GM23338 (cell line): ENCODE data around the gene CDKN2A. TPM values are rescaled to one million over a fixed set of nuclear protein-coding genes. Genes with fewer than 3 reads are reported as not detected.

Experiments used
- ATAC-seq: fragments of 200-7000 bp; cut with Tn5 transposase; 3 replicates; pipeline ENCODE4 v1.9.1; 2020
- DNase-seq: peaks from one replicate; pipeline ENCODE4 v3.0.0-alpha.2; 2015; ENCODE audit warnings: low spot score
- H2AFZ ChIP-seq: fragments of 200-600 bp; sonication (generic); 2 replicates; pipeline ENCODE4 v1.8.0; 2016; ENCODE audit warnings: antibody characterized with exemption, mild to moderate bottlenecking, moderate library complexity
- H3F3A ChIP-seq: fragments of 200-600 bp; sonication (generic); replicated peaks from 2 replicates; pipeline ENCODE4 v1.8.0; 2017; ENCODE audit warnings: antibody characterized with exemption, mixed run types, low read depth
- H3K27ac ChIP-seq: fragments of 200-600 bp; sonication (generic); 2 replicates; pipeline ENCODE4 v1.6.1; 2016; ENCODE audit warnings: low read depth
- H3K27me3 ChIP-seq: fragments of 200-600 bp; sonication (generic); 2 replicates; pipeline ENCODE4 v1.8.0; 2016; ENCODE audit warnings: mild to moderate bottlenecking, mixed run types, moderate library complexity; ENCODE audit not compliant: insufficient read depth
- H3K36me3 ChIP-seq: fragments of 200-600 bp; sonication (generic); 2 replicates; pipeline ENCODE4 v1.8.0; 2016; ENCODE audit warnings: mild to moderate bottlenecking; ENCODE audit not compliant: insufficient read depth
- H3K4me1 ChIP-seq: fragments of 200-600 bp; sonication (generic); 2 replicates; pipeline ENCODE4 v1.8.0; 2016; ENCODE audit warnings: mild to moderate bottlenecking, moderate library complexity; ENCODE audit not compliant: insufficient read depth
- H3K4me2 ChIP-seq: fragments of 200-600 bp; sonication (generic); 2 replicates; pipeline ENCODE4 v1.7.1; 2017; ENCODE audit warnings: mixed run types
- H3K4me3 ChIP-seq: fragments of 200-600 bp; sonication (generic); 2 replicates; pipeline ENCODE4 v1.6.1; 2016; ENCODE audit warnings: mixed run types
- H3K79me2 ChIP-seq: fragments of 200-600 bp; sonication (generic); replicated peaks from 2 replicates; pipeline ENCODE4 v1.8.0; 2017; ENCODE audit warnings: mild to moderate bottlenecking; ENCODE audit not compliant: insufficient read depth
- H3K9me2 ChIP-seq: fragments of 200-600 bp; sonication (generic); 2 replicates; pipeline ENCODE4 v1.8.0; 2017; ENCODE audit not compliant: insufficient read depth
- H4K20me1 ChIP-seq: fragments of 200-600 bp; sonication (generic); replicated peaks from 2 replicates; pipeline ENCODE4 v1.8.0; 2017; ENCODE audit warnings: mild to moderate bottlenecking; ENCODE audit not compliant: insufficient read depth
- H3K27ac Mint-ChIP-seq: 2 replicates; pipeline ENCODE4 v1.8.0; 2020; ENCODE audit warnings: inconsistent platforms, mild to moderate bottlenecking, moderate library complexity, mixed read lengths
- H3K27me3 Mint-ChIP-seq: 3 replicates; pipeline ENCODE4 v1.8.0; 2022; ENCODE audit warnings: low read depth, mild to moderate bottlenecking, moderate library complexity, mixed read lengths, inconsistent platforms; ENCODE audit not compliant: insufficient read depth, poor library complexity
- H3K36me3 Mint-ChIP-seq: 3 replicates; pipeline ENCODE4 v1.8.0; 2021; ENCODE audit warnings: low read depth, mild to moderate bottlenecking, inconsistent platforms, moderate library complexity, mixed read lengths
- H3K4me1 Mint-ChIP-seq: 3 replicates; pipeline ENCODE4 v1.8.0; 2020; ENCODE audit warnings: mild to moderate bottlenecking, inconsistent platforms, mixed read lengths
- H3K4me3 Mint-ChIP-seq: 3 replicates; pipeline ENCODE4 v1.8.0; 2021; ENCODE audit warnings: moderate library complexity, mild to moderate bottlenecking, inconsistent platforms, mixed read lengths
- H3K9me3 Mint-ChIP-seq: 3 replicates; pipeline ENCODE4 v1.8.0; 2020; ENCODE audit warnings: moderate library complexity, mild to moderate bottlenecking, inconsistent platforms, mixed read lengths
- CREB1 ChIP-seq: fragments of 250-450 bp; sonication (Bioruptor Pico); IDR thresholded peaks from 2 replicates; pipeline ENCODE4 v1.5.0; 2020; ENCODE audit warnings: low read depth, mild to moderate bottlenecking, moderate library complexity
- ETS1 ChIP-seq: IDR thresholded peaks from 2 replicates; pipeline ENCODE4 v1.6.1; 2016; ENCODE audit warnings: antibody characterized with exemption
- EZH2 ChIP-seq: fragments of 200-600 bp; sonication (generic); IDR thresholded peaks from one replicate; pipeline ENCODE4 v1.8.0; 2017; ENCODE audit warnings: antibody characterized with exemption, mild to moderate bottlenecking, low read depth; ENCODE audit not compliant: unreplicated experiment
- EZH2phosphoT487 ChIP-seq: fragments of 200-600 bp; sonication (generic); IDR thresholded peaks from one replicate; pipeline ENCODE4 v1.8.1; 2018; ENCODE audit warnings: antibody characterized with exemption; ENCODE audit not compliant: unreplicated experiment
- POLR2AphosphoS5 ChIP-seq: IDR thresholded peaks from 2 replicates; pipeline ENCODE4 v1.6.1; 2016; ENCODE audit warnings: antibody characterized with exemption, low read depth
- REST ChIP-seq: IDR thresholded peaks from one replicate; pipeline ENCODE4 v1.6.1; 2018; ENCODE audit warnings: antibody characterized with exemption; ENCODE audit not compliant: unreplicated experiment
- ZNF331 ChIP-seq: fragments of 250-450 bp; sonication (Bioruptor Pico); IDR thresholded peaks from 2 replicates; pipeline ENCODE4 v1.5.0; 2020; ENCODE audit warnings: low read depth, mild to moderate bottlenecking, moderate library complexity
- polyA plus RNA-seq: library from polyadenylated mRNA; unstranded; fragments of >200 nt; fragmentation: Nextera tagmentation; extraction: Ambion mirVana; gene quantifications from 2 replicates; pipeline ENCODE4 v1.2.1, GENCODE V29; 2016
- total RNA-seq: library from RNA; depleted of rRNA; stranded (reverse); fragments of >200 nt; shearing (Covaris generic); gene quantifications from 2 replicates; pipeline ENCODE4 v1.2.3, GENCODE V29; 2014

Gene CDKN2A
- total and polyA plus RNA-seq, 2 experiments from 2014 or later, result 0.87 to 2.7 TPM

GRCh38 chr9:22010866-22011625 lies 16.9 kb upstream of the CDKN2A start:
- no peak overlapping the region for H3K4me3 Mint-ChIP-seq
- peak; percentile 87 for DNase-seq
- TF ChIP-seq CREB1 (CRISPR knock-in tag) (0 out of 2 replicates have a peak, but pooled peaks have one; percentile 8), POLR2AphosphoS5 (no peak), REST (peak; percentile 91), ETS1 (no peak), ZNF331 (CRISPR knock-in tag) (no peak)

GRCh38 chr9:22009506-22009867 lies 15.3 kb upstream of the CDKN2A start:
- Histone ChIP-seq H3K27ac (no peak overlapping the region), H3K4me2 (peak overlapping the region; percentile 89), H4K20me1 (no peaks in the 10 kb centered on the region), H3K4me3 (peak overlapping the region; percentile 87), H2AFZ (peak overlapping the region; percentile 99), H3K27me3 (peaks cover 67% of the 10 kb centered on the region), H3K9me2 (no peaks in the 10 kb centered on the region), H3K36me3 (no peaks in the 10 kb centered on the region), H3K4me1 (peaks cover 17% of the 10 kb centered on the region), H3K79me2 (no peaks in the 10 kb centered on the region), H3F3A (peaks cover 14% of the 10 kb centered on the region)
- H3K4me1 Mint-ChIP-seq, result peaks cover 20% of the 10 kb centered on the region
- H3K4me3 Mint-ChIP-seq, result peak overlapping the region; percentile 79
- no peak overlapping the region for H3K27ac Mint-ChIP-seq
- no peaks in the 10 kb centered on the region for H3K36me3 Mint-ChIP-seq
- no peak for TF ChIP-seq EZH2
- TF ChIP-seq EZH2phosphoT487, result no peak
- no peaks in the 10 kb centered on the region for H3K9me3 Mint-ChIP-seq
- DNase-seq (no peak), ATAC-seq (no peak)
- peaks cover 59% of the 10 kb centered on the region for H3K27me3 Mint-ChIP-seq

More at GRCh38 chr9:22010866-22011625, 16.9 kb upstream of the CDKN2A start:
- no peaks in the 10 kb centered on the region for H3K36me3 Mint-ChIP-seq
- peaks cover 1% of the 10 kb centered on the region; the same call in 1 of the 3 replicates for H3K9me3 Mint-ChIP-seq
- H3K27me3 ChIP-seq, result peaks cover 51% of the 10 kb centered on the region
- no peaks in the 10 kb centered on the region for H3K36me3 ChIP-seq
- H3K79me2 ChIP-seq, result no peaks in the 10 kb centered on the region
- H3K4me2 ChIP-seq, result no peak overlapping the region
- peaks cover 43% of the 10 kb centered on the region for H3K27me3 Mint-ChIP-seq
- peaks cover 8% of the 10 kb centered on the region; the same call in 2 of the 3 replicates for H3K4me1 Mint-ChIP-seq
- H3K9me2 ChIP-seq, result no peaks in the 10 kb centered on the region
- ATAC-seq, result peak; percentile 6; the same call in 2 of the 3 replicates
- peaks cover 11% of the 10 kb centered on the region for H3K4me1 ChIP-seq
- H4K20me1 ChIP-seq, result no peaks in the 10 kb centered on the region
- H2AFZ ChIP-seq, result no peak overlapping the region
- H3K27ac Mint-ChIP-seq, result no peak overlapping the region
- H3K27ac ChIP-seq, result no peak overlapping the region
- no peaks in the 10 kb centered on the region for H3F3A ChIP-seq
- no peak overlapping the region for H3K4me3 ChIP-seq
